Endothelial cell of umbilical vein (primary cell): ENCODE data around the gene CD151. TPM values are rescaled to one million over a fixed set of nuclear protein-coding genes. Genes with fewer than 3 reads are reported as not detected.

Experiments used
- BruUV-seq: library from RNA; stranded (reverse); fragments of 400-500 nt; replicated peaks from 2 replicates; lab custom pipeline; 2021; lab: Mats Ljungman, UMichigan
- CTCF ChIA-PET: fragments of 300-600, 350-600 bp; sonication (Branson Sonifier 250); formaldehyde crosslinking; loops from one replicate; lab custom pipeline; 2021; ENCODE audit warnings: antibody characterized with exemption, inconsistent platforms; lab: Charles Lee
- POLR2A ChIA-PET: fragments of 300-600, 350-600 bp; sonication (Branson Sonifier 250); formaldehyde crosslinking; loops from one replicate; lab custom pipeline; 2021; ENCODE audit warnings: antibody characterized with exemption, inconsistent platforms; lab: Charles Lee
- DNase-seq: peaks from one replicate; pipeline ENCODE4 v3.0.0-alpha.2; 2011; ENCODE audit warnings: low read depth, low spot score
- FAIRE-seq: peaks from 2 replicates; lab custom pipeline; 2011; peaks lifted over from hg19 to GRCh38; lab: Jason Lieb, UNC
- H2AFZ ChIP-seq: 2 replicates; pipeline ENCODE4 v1.6.0; 2012; ENCODE audit warnings: low read depth, low read length, control low read depth, inconsistent platforms
- H3K27ac ChIP-seq: 2 replicates; pipeline ENCODE4 v1.5.1; 2011; ENCODE audit warnings: low read depth, mild to moderate bottlenecking, control low read depth, low read length, moderate library complexity; ENCODE audit not compliant: insufficient read depth
- H3K27me3 ChIP-seq, 2 experiments: 2 replicates each; pipeline versions ENCODE4 v1.6.0 to v1.6.1; 2011; ENCODE audit warnings: low read length in 2 of 2, mixed read lengths in 1 of 2; ENCODE audit not compliant: control insufficient read depth in 2 of 2, insufficient read depth in 2 of 2
- H3K36me3 ChIP-seq, 2 experiments: 2 replicates in 1 of 2; 3 replicates in 1 of 2; pipeline ENCODE4 v1.5.1; 2011; ENCODE audit warnings: low read length in 2 of 2, mild to moderate bottlenecking in 1 of 2, moderate library complexity in 1 of 2; ENCODE audit not compliant: control insufficient read depth in 2 of 2, insufficient read depth in 2 of 2; ENCODE audit errors: extremely low read depth in 1 of 2
- H3K4me1 ChIP-seq: 3 replicates; pipeline ENCODE4 v1.5.1; 2011; ENCODE audit warnings: mild to moderate bottlenecking, low read length; ENCODE audit not compliant: control insufficient read depth, insufficient read depth; ENCODE audit errors: extremely low read depth
- H3K4me2 ChIP-seq: 2 replicates; pipeline ENCODE4 v1.6.1; 2011; ENCODE audit warnings: low read length, control low read depth, mixed read lengths; ENCODE audit not compliant: insufficient read depth
- H3K4me3 ChIP-seq, 3 experiments: fragments of 200-600 bp in 1 of 3; sonication (generic), shearing (Covaris generic) in 1 of 3; replicated peaks in 1 of 3; 2 replicates each; pipeline ENCODE4 v1.5.1; 2011 to 2016; ENCODE audit warnings: control low read depth in 3 of 3, low read length in 3 of 3, mild to moderate bottlenecking in 2 of 3, inconsistent platforms in 1 of 3, low read depth in 1 of 3, moderate library complexity in 1 of 3; ENCODE audit not compliant: insufficient read depth in 1 of 3
- H3K79me2 ChIP-seq: 2 replicates; pipeline ENCODE4 v1.6.0; 2012; ENCODE audit warnings: low read length, inconsistent platforms; ENCODE audit not compliant: control insufficient read depth, insufficient read depth
- H3K9ac ChIP-seq: replicated peaks from 2 replicates; pipeline ENCODE3; 2011; ENCODE audit warnings: low read length, control low read depth; ENCODE audit not compliant: insufficient read depth; ENCODE audit errors: extremely low read depth
- H3K9me1 ChIP-seq: replicated peaks from 3 replicates; pipeline ENCODE4 v1.6.0; 2011; ENCODE audit warnings: mild to moderate bottlenecking, low read length; ENCODE audit not compliant: control insufficient read depth, insufficient read depth; ENCODE audit errors: extremely low read depth
- H3K9me3 ChIP-seq: replicated peaks from 2 replicates; pipeline ENCODE4 v1.5.1; 2012; ENCODE audit warnings: low read length, inconsistent platforms; ENCODE audit not compliant: control insufficient read depth, insufficient read depth
- H4K20me1 ChIP-seq: replicated peaks from 2 replicates; pipeline ENCODE3; 2011; ENCODE audit warnings: mild to moderate bottlenecking, low read length; ENCODE audit not compliant: control insufficient read depth, insufficient read depth; ENCODE audit errors: extremely low read depth
- EZH2 ChIP-seq: IDR thresholded peaks from 2 replicates; pipeline ENCODE4 v1.6.1; 2012; ENCODE audit warnings: borderline replicate concordance, low read depth, mild to moderate bottlenecking, moderate library complexity, low read length, inconsistent platforms; ENCODE audit not compliant: severe bottlenecking
- FOS ChIP-seq: IDR thresholded peaks from 2 replicates; pipeline ENCODE4 v1.6.1; 2011; ENCODE audit warnings: mild to moderate bottlenecking, low read length, moderate library complexity, borderline replicate concordance; ENCODE audit not compliant: insufficient read depth
- GATA2 ChIP-seq: IDR thresholded peaks from 2 replicates; pipeline ENCODE4 v1.7.0; 2011; ENCODE audit warnings: low read depth, mild to moderate bottlenecking, moderate library complexity, mixed read lengths, low read length; ENCODE audit not compliant: insufficient read length, insufficient read depth
- JUN ChIP-seq: IDR thresholded peaks from 2 replicates; pipeline ENCODE4 v1.6.1; 2011; ENCODE audit warnings: borderline replicate concordance, low read depth; ENCODE audit not compliant: insufficient read length, insufficient read depth
- MAX ChIP-seq: IDR thresholded peaks from 2 replicates; pipeline ENCODE4 v1.6.1; 2011; ENCODE audit not compliant: insufficient read depth, insufficient read length
- MYC ChIP-seq: IDR thresholded peaks from one replicate; pipeline ENCODE4 v1.6.1; 2011; ENCODE audit warnings: mild to moderate bottlenecking, low read depth, low read length
- POLR2A ChIP-seq: IDR thresholded peaks from 2 replicates; pipeline ENCODE4 v1.6.1; 2012; ENCODE audit warnings: low read depth, mild to moderate bottlenecking, control low read depth, low read length
- POLR2AphosphoS5 ChIP-seq: IDR thresholded peaks from 2 replicates; pipeline ENCODE4 v1.6.1; 2012; ENCODE audit warnings: low read depth, mild to moderate bottlenecking, control low read depth, low read length, moderate library complexity; ENCODE audit not compliant: insufficient read depth
- dilution Hi-C: fragments of 300-500 bp; cut with MboI; formaldehyde crosslinking; loops from one replicate; pipeline ENCODE4 v1.15.0; 2019; ENCODE audit warnings: low sequenced_read_pairs; ENCODE audit not compliant: extremely low pct_ligation_motif_present
- intact Hi-C: fragments of 100-400 bp; cut with micrococcal nuclease; formaldehyde crosslinking; loops from one replicate; pipeline ENCODE4 v1.10.0; 2022
- polyA plus RNA-seq, 4 experiments: library from polyadenylated mRNA; depleted of rRNA in 3 of 4; stranded (reverse) in 3 of 4; unstranded in 1 of 4; fragments of >200 nt; gene quantifications; 2 replicates each; pipeline versions ENCODE4 v1.2.1 to v1.2.3, GENCODE V29; 2011 to 2012; ENCODE audit warnings: missing spikeins in 1 of 4
- total RNA-seq: library from RNA; stranded (reverse); gene quantifications from 2 replicates; pipeline ENCODE4 v1.2.3, GENCODE V29; 2021
- TF ChIP-seq, protein P1 (sequence below), 2 donors: IDR thresholded peaks; 1 replicate in 1 of 2; 2 replicates in 1 of 2; pipeline ENCODE4 v1.5.1; 2011; ENCODE audit warnings: low read length in 2 of 2, mild to moderate bottlenecking in 2 of 2, moderate library complexity in 2 of 2, control low read depth in 1 of 2, inconsistent platforms in 1 of 2, low read depth in 1 of 2; ENCODE audit not compliant: insufficient read depth in 1 of 2; ENCODE audit errors: extremely low read depth in 1 of 2

Gene CD151
- total and polyA plus RNA-seq, 2 donors (not counting 3 experiments of a cell fraction or from before 2014, with no cell fraction given) = 515 to 1,090 TPM

- H3K4me2 ChIP-seq = no peak overlapping the region
- H3K27me3 ChIP-seq = no peaks in the 10 kb centered on the region
- dilution Hi-C loops (no loop called here), intact Hi-C loops (no loop called here)
- no peak for FAIRE-seq
- no peak for TF ChIP-seq POLR2A
- TF ChIP-seq, protein P1, sequence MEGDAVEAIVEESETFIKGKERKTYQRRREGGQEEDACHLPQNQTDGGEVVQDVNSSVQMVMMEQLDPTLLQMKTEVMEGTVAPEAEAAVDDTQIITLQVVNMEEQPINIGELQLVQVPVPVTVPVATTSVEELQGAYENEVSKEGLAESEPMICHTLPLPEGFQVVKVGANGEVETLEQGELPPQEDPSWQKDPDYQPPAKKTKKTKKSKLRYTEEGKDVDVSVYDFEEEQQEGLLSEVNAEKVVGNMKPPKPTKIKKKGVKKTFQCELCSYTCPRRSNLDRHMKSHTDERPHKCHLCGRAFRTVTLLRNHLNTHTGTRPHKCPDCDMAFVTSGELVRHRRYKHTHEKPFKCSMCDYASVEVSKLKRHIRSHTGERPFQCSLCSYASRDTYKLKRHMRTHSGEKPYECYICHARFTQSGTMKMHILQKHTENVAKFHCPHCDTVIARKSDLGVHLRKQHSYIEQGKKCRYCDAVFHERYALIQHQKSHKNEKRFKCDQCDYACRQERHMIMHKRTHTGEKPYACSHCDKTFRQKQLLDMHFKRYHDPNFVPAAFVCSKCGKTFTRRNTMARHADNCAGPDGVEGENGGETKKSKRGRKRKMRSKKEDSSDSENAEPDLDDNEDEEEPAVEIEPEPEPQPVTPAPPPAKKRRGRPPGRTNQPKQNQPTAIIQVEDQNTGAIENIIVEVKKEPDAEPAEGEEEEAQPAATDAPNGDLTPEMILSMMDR (IDR thresholded peaks at IDR 0.05; ENCODE audit: extremely low read depth in 1 of 2, insufficient read depth in 1 of 2, low read depth in 1 of 2, low read length in 2 of 2) = no peak
- TF ChIP-seq FOS = no peak
- no peak for TF ChIP-seq MAX
- TF ChIP-seq MYC = no peak
- no peak for TF ChIP-seq EZH2
- TF ChIP-seq JUN = no peak
- no peak for TF ChIP-seq GATA2
- TF ChIP-seq POLR2AphosphoS5 = no peak
- no peak overlapping the region for H3K9ac ChIP-seq
- DNase-seq = no peak
- no peaks in the 10 kb centered on the region for H3K9me1 ChIP-seq
- peaks cover 0 to 9% of the 10 kb centered on the region in 2 experiments for H3K36me3 ChIP-seq
- no peak overlapping the region for H2AFZ ChIP-seq
- no peaks in the 10 kb centered on the region for H3K4me1 ChIP-seq
- H3K9me3 ChIP-seq = no peaks in the 10 kb centered on the region
- H3K4me3 ChIP-seq = no peak overlapping the region
- ChIA-PET POLR2A (no interaction called here), CTCF (interaction anchor here (0.8 to 1.9 kb wide), 4 partner anchors 13 to 183 kb away, joined by 3 to 4 read pairs (median 3); no protein-coding TSS in a partner anchor)
- BruUV-seq = no TSS peak
- H3K27ac ChIP-seq = no peak overlapping the region
- no peaks in the 10 kb centered on the region for H4K20me1 ChIP-seq
- no peaks in the 10 kb centered on the region for H3K79me2 ChIP-seq
These were observed 35.2 kb downstream of the CD151 start for GRCh38 chr11:867856-868358.
